ENCODE measurements around the gene TMEM208. TPM values are rescaled to one million over a fixed set of nuclear protein-coding genes. Genes with fewer than 3 reads are reported as not detected.

The TMEM208 gene
- total and polyA plus RNA-seq, 2 of the 13 experiments (the other 11 are each of a cell fraction or from before 2014, with no cell fraction given), result 58.8 to 72.9 TPM

GRCh38 chr16:67250045-67250327 lies 23.1 kb downstream of the TMEM208 start:
- Histone ChIP-seq H3K36me3 (replicated peaks in 1 of 2; ENCODE audit: control insufficient read depth in 1 of 2, insufficient read depth in 2 of 2, low read length in 2 of 2) (no peaks in the 10 kb centered on the region), H3K4me1 (ENCODE audit: insufficient read depth, low read length) (peaks cover 48% of the 10 kb centered on the region), H3K9ac (ENCODE audit: insufficient read depth, low read depth, low read length) (no peak overlapping the region), H2AFZ (ENCODE audit: low read length) (no peak overlapping the region), H3K79me2 (ENCODE audit: insufficient read depth, low read length) (no peaks in the 10 kb centered on the region), H3K4me2 (ENCODE audit: low read depth, low read length) (peak overlapping the region; percentile 97), H3K27me3 (ENCODE audit: control insufficient read depth in 1 of 2, insufficient read depth in 2 of 2, low read length in 2 of 2) (peaks cover 0 to 22% of the 10 kb centered on the region in 2 experiments; a peak in 3 of 5 replicates), H3K27ac (ENCODE audit: extremely low read length, insufficient read depth, low read length) (no peak overlapping the region), H4K20me1 (ENCODE audit: insufficient read depth, low read length) (no peaks in the 10 kb centered on the region), H3K4me3 (replicated peaks in 1 of 3; ENCODE audit: insufficient read depth in 1 of 3, low read depth in 2 of 3, low read length in 3 of 3) (peak overlapping the region in 1 of 3 experiments; percentile 85; a peak in 2 of 6 replicates), H3K9me3 (ENCODE audit: low read length) (no peaks in the 10 kb centered on the region)
- TF ChIP-seq, protein P1, sequence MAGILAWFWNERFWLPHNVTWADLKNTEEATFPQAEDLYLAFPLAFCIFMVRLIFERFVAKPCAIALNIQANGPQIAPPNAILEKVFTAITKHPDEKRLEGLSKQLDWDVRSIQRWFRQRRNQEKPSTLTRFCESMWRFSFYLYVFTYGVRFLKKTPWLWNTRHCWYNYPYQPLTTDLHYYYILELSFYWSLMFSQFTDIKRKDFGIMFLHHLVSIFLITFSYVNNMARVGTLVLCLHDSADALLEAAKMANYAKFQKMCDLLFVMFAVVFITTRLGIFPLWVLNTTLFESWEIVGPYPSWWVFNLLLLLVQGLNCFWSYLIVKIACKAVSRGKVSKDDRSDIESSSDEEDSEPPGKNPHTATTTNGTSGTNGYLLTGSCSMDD (CRISPR knock-in tag; IDR thresholded peaks at IDR 0.05), result no peak
- TF ChIP-seq ZNF619 (CRISPR knock-in tag; IDR thresholded peaks at IDR 0.05), result no peak
- TF ChIP-seq NCOA2 (CRISPR knock-in tag; IDR thresholded peaks at IDR 0.05), result no peak
- FAIRE-seq (no peak), DNase-seq (ENCODE audit: low spot score) (no peak), ATAC-seq (no peak)
- WGBS (ENCODE audit: low lambda C conversion rate), result 16% methylated on average over 4 of the region's 4 CpGs
- intact Hi-C loops (cut with micrococcal nuclease; ENCODE audit: unreplicated experiment), result no loop called here
- POLR2A ChIA-PET, result interaction anchor here (6.1 kb wide), 1 partner anchor 24 kb away, joined by 71 read pairs; the partner anchor contains the start of gene TMEM208
- BruUV-seq (replicated peaks), result no TSS peak
- CTCF ChIA-PET (ENCODE audit: low intra/inter-chr PET ratio, low total read pairs), result no interaction called here
- in situ Hi-C loops (cut with HindIII; ENCODE audit: extremely low pct_ligation_motif_present, low pct_unique_long_range_greater_than_20kb), result no loop called here

DNA sequence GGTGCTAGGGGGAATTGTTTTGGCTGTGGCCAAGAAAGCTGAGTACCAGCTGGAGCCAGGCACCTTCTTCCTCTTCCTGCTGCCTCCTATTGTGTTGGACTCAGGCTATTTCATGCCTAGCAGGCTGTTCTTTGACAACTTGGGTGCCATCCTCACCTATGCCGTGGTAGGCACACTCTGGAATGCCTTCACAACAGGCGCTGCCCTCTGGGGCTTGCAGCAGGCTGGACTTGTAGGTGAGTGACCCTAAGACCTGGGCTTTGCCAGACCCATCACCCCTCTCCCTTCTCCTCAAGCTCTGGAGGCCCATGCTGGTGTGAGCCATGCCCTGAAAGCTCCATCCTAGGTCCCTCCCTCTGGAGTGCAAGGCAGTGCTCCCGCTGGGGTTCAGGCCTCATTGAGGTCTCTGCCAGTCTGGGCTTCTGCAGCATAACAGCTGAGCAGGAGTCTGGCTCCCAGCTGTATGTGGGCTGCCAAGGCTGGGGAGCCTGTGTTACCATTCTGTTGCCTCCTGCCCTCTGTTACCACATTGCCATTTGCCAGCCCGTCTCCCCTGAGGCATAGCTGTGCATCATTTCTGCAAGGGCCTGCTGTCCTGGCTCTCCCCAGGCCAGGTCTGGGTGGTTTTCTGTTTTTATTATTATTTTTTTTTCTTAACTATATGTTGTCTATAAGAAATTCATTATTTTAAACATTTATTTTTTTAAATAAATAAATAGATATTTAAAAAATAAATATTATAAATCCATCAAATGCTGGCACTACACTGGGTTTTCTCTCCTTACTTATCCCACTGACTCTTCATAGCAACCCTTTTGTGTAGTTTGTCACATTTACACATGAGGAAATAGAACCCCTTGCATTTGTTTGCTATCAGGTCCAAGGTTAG lies 25.9 kb downstream of the TMEM208 start:
- WGBS (ENCODE audit: low lambda C conversion rate), result 87% methylated on average over 1 of the region's 4 CpGs
- intact Hi-C loops (cut with micrococcal nuclease; ENCODE audit: unreplicated experiment) (no loop called here), in situ Hi-C loops (cut with HindIII; ENCODE audit: extremely low pct_ligation_motif_present, low pct_unique_long_range_greater_than_20kb) (no loop called here)
- Histone ChIP-seq H3K27ac (ENCODE audit: extremely low read length, insufficient read depth, low read length) (no peak overlapping the region), H3K4me1 (ENCODE audit: insufficient read depth, low read length) (peaks cover 34% of the 10 kb centered on the region), H3K36me3 (replicated peaks in 1 of 2; ENCODE audit: control insufficient read depth in 1 of 2, insufficient read depth in 2 of 2, low read length in 2 of 2) (no peaks in the 10 kb centered on the region), H3K4me2 (ENCODE audit: low read depth, low read length) (no peak overlapping the region), H3K9ac (ENCODE audit: insufficient read depth, low read depth, low read length) (no peak overlapping the region), H3K4me3 (replicated peaks in 1 of 3; ENCODE audit: insufficient read depth in 1 of 3, low read depth in 2 of 3, low read length in 3 of 3) (no peak overlapping the region), H3K79me2 (ENCODE audit: insufficient read depth, low read length) (no peaks in the 10 kb centered on the region), H4K20me1 (ENCODE audit: insufficient read depth, low read length) (no peaks in the 10 kb centered on the region), H3K27me3 (ENCODE audit: control insufficient read depth in 1 of 2, insufficient read depth in 2 of 2, low read length in 2 of 2) (peaks cover 0 to 22% of the 10 kb centered on the region in 2 experiments; a peak in 3 of 5 replicates), H3K9me3 (ENCODE audit: low read length) (no peaks in the 10 kb centered on the region), H2AFZ (ENCODE audit: low read length) (no peak overlapping the region)
- no peak for DNase-seq (ENCODE audit: low spot score)
- POLR2A ChIA-PET, result interaction anchor here (1.1 kb wide), 1 partner anchor 15 kb away, joined by 3 read pairs; no protein-coding TSS in a partner anchor
- ATAC-seq, result no peak
- BruUV-seq (replicated peaks), result no TSS peak
- no peak for FAIRE-seq
- 0 out of 2 replicates have a peak, but pooled peaks have one; percentile 27 for TF ChIP-seq NRL (CRISPR knock-in tag; IDR thresholded peaks at IDR 0.05; ENCODE audit: borderline replicate concordance)
- TF ChIP-seq ZNF225 (CRISPR knock-in tag; IDR thresholded peaks at IDR 0.05), result no peak
- CTCF ChIA-PET (ENCODE audit: low intra/inter-chr PET ratio, low total read pairs), result no interaction called here

All from HepG2 (cell line).